ENCODE measurements around the gene SLC35B1. TPM values are rescaled to one million over a fixed set of nuclear protein-coding genes. Genes with fewer than 3 reads are reported as not detected.

The SLC35B1 gene
- total RNA-seq, 4 donors from 2014 or later: 23.5 to 73.3 (median 56.2) TPM

GRCh38 chr17:49715216-49715615 is 7.5 kb upstream of the SLC35B1 start:
- Histone ChIP-seq H3K4me3 (no peak overlapping the region), H3K4me1 (no peaks in the 10 kb centered on the region), H3K27me3 (no peaks in the 10 kb centered on the region), H3K9me3 (no peaks in the 10 kb centered on the region), H3K27ac (no peak overlapping the region), H3K36me3 (peaks cover 0 to 11% (median 0%) of the 10 kb centered on the region in 4 donors)
- in situ Hi-C loops (cut with MboI; ENCODE audit: low pct_ligation_motif_present in 1 of 4, low pct_unique_long_range_greater_than_20kb in 1 of 4, low sequenced_read_pairs in 3 of 4): loop anchor here in 2 of 4 donors (10.0 to 25.0 kb wide), 2 partner anchors 60 to 303 kb away; partner anchors contain the start of gene PHB1 (in 1 of the 2)
- 84 to 100% methylated on average over 1 to 4 of the region's 4 CpGs for WGBS, 2 donors (ENCODE audit: low coverage in 1 of 2)
- TF ChIP-seq CTCF (IDR thresholded peaks at IDR 0.05) (no peak), POLR2AphosphoS5 (IDR thresholded peaks at IDR 0.05) (no peak), EP300 (IDR thresholded peaks at IDR 0.05; ENCODE audit: low read depth) (no peak)
- intact Hi-C loops (cut with DNase I; ENCODE audit: low total_unique reads): loop anchor here (5.0 to 10.0 kb wide), 2 partner anchors 620 to 1157 kb away; no protein-coding TSS in a partner anchor
- DNase-seq: no peak

DNA sequence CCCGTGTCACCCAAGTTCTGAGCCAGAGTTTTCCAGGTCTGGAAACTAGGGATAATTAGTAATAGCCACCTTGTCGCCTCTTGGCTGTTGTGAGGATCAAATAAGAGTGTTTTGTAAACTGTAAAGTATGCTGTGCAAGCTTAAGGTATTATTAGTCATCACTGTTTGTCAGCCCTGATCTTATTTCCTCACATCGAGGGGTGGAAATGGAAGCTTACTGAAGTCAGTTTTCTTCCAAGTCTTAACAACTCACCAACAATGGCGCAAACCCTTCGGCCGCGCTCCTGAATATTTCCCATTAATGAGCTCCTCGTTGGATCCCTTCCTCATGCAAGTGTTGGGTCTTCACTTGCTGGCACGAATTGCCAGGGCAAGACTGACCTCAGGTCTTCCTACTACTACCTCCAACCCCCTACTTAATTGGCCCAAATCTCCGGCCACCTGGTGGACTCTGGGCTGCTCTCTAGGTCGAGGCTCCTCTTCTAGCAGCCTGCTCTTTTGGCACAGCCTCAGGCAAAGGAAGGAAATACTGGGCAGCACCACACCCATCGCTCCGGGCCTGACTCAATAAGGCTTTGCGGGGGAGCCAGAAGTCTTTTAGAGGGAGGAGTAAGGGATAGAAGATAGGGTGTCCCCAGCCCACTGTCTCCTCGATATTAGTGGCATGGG is 885 bp upstream of the SLC35B1 start:
- H3K27me3 ChIP-seq: no peaks in the 10 kb centered on the region
- WGBS, 2 donors (ENCODE audit: low coverage in 1 of 2): 63% methylated on average over 15 of the region's 15 CpGs; no CpG with 5 or more reads in 1 of the 2 donors
- DNase-seq: no peak
- H3K4me3 ChIP-seq: peak overlapping the region in 2 of 4 donors; percentile 83 to 99
- H3K27ac ChIP-seq: peak overlapping the region; percentile 85 to 98 (median 92)
- peaks cover 11 to 31% (median 15%) of the 10 kb centered on the region in 4 donors for H3K4me1 ChIP-seq
- peaks cover 0 to 20% (median 8%) of the 10 kb centered on the region in 4 donors for H3K36me3 ChIP-seq
- in situ Hi-C loops (cut with MboI; ENCODE audit: low pct_ligation_motif_present in 1 of 4, low pct_unique_long_range_greater_than_20kb in 1 of 4, low sequenced_read_pairs in 3 of 4): loop anchor here in 2 of 4 donors (10.0 to 25.0 kb wide), 2 partner anchors 76 to 296 kb away; partner anchors contain the start of genes KAT7 (in 1 of the 2) and PHB1 (in 1 of the 2)
- intact Hi-C loops (cut with DNase I; ENCODE audit: low total_unique reads): no loop called here
- no peaks in the 10 kb centered on the region for H3K9me3 ChIP-seq
- TF ChIP-seq POLR2AphosphoS5 (IDR thresholded peaks at IDR 0.05): no peak
- no peak for TF ChIP-seq EP300 (IDR thresholded peaks at IDR 0.05; ENCODE audit: low read depth)
- TF ChIP-seq CTCF (IDR thresholded peaks at IDR 0.05): peak in 1 of 5 experiments; percentile 10
- no peak for TF ChIP-seq POLR2A (IDR thresholded peaks at IDR 0.05)

GRCh38 chr17:49707246-49707607 is 537 bp downstream of the SLC35B1 start:
- H3K4me3 ChIP-seq: peak overlapping the region; percentile 83 to 99 (median 96)
- WGBS, 2 donors (ENCODE audit: low coverage in 1 of 2): 0 to 2% methylated on average over 12 of the region's 12 CpGs
- peak overlapping the region; percentile 85 to 98 (median 92) for H3K27ac ChIP-seq
- peaks cover 11 to 31% (median 15%) of the 10 kb centered on the region in 4 donors for H3K4me1 ChIP-seq
- in situ Hi-C loops (cut with MboI; ENCODE audit: low pct_ligation_motif_present in 1 of 4, low pct_unique_long_range_greater_than_20kb in 1 of 4, low sequenced_read_pairs in 3 of 4): loop anchor here in 2 of 4 donors (10.0 to 25.0 kb wide), 2 partner anchors 78 to 295 kb away; partner anchors contain the start of genes KAT7 (in 1 of the 2) and PHB1 (in 1 of the 2)
- no peaks in the 10 kb centered on the region for H3K9me3 ChIP-seq
- DNase-seq: no peak
- TF ChIP-seq CTCF (IDR thresholded peaks at IDR 0.05): no peak
- no peak for TF ChIP-seq EP300 (IDR thresholded peaks at IDR 0.05; ENCODE audit: low read depth)
- TF ChIP-seq POLR2AphosphoS5 (IDR thresholded peaks at IDR 0.05): no peak
- no peak for TF ChIP-seq POLR2A (IDR thresholded peaks at IDR 0.05)
- intact Hi-C loops (cut with DNase I; ENCODE audit: low total_unique reads): loop anchor here (2.0 kb wide), 1 partner anchor 72 kb away; no protein-coding TSS in a partner anchor
- H3K36me3 ChIP-seq: peaks cover 0 to 34% (median 15%) of the 10 kb centered on the region in 4 donors
- no peaks in the 10 kb centered on the region for H3K27me3 ChIP-seq

DNA sequence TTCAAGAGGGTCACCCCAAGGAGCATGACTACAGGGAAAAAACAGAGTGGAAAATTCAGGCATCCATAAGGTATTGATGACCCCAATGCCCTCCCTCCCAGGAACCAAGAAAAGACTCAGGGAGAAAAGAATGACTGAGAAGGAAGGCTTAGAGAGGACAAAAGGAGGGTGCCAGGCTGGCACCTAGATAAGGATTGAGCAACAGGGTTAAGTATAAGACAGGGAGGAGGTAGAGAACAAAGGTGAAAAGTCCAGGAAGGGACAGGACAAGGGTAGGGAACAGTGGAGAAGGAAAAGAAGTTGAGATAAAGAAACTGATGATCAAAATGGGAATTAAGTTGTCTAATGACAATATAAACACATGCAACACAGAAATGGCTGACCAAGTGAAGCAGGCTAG is 2.5 kb downstream of the SLC35B1 start:
- H3K4me1 ChIP-seq: peaks cover 11 to 31% (median 15%) of the 10 kb centered on the region in 4 donors
- TF ChIP-seq POLR2A (IDR thresholded peaks at IDR 0.05): no peak
- TF ChIP-seq CTCF (IDR thresholded peaks at IDR 0.05): no peak
- TF ChIP-seq EP300 (IDR thresholded peaks at IDR 0.05; ENCODE audit: low read depth): no peak
- no peak for TF ChIP-seq POLR2AphosphoS5 (IDR thresholded peaks at IDR 0.05)
- in situ Hi-C loops (cut with MboI; ENCODE audit: low pct_ligation_motif_present in 1 of 4, low pct_unique_long_range_greater_than_20kb in 1 of 4, low sequenced_read_pairs in 3 of 4) (loop anchor here in 2 of 4 donors (10.0 to 25.0 kb wide), 2 partner anchors 80 to 293 kb away; partner anchors contain the start of genes KAT7 (in 1 of the 2) and PHB1 (in 1 of the 2)), intact Hi-C loops (cut with DNase I; ENCODE audit: low total_unique reads) (no loop called here)
- peaks cover 0 to 49% (median 24%) of the 10 kb centered on the region in 4 donors for H3K36me3 ChIP-seq
- no peaks in the 10 kb centered on the region for H3K9me3 ChIP-seq
- no peak overlapping the region for H3K27ac ChIP-seq
- no peaks in the 10 kb centered on the region for H3K27me3 ChIP-seq
- DNase-seq: no peak
- H3K4me3 ChIP-seq: no peak overlapping the region
